Right lobe of liver (tissue), 4 donors: ENCODE results near the gene ENTPD1.

Experiments
- POLR2A ChIP-seq: fragments of 450-650 bp; IDR thresholded peaks from one replicate; pipeline ENCODE4 v1.6.1; 2017; ENCODE audit warnings: antibody characterized with exemption, mild to moderate bottlenecking
- TF ChIP-seq, protein P1 (sequence below), 4 donors: fragments of 200-600 bp in 3 of 4; fragments of 450-650 bp in 1 of 4; IDR thresholded peaks; one replicate each; pipeline versions ENCODE4 v1.5.1 to v1.8.0; 2016 to 2022; ENCODE audit warnings: antibody characterized with exemption in 4 of 4, mild to moderate bottlenecking in 2 of 4
- donor health status: DM: no; HTN: no; CAD: no.
- donor health status: DM: no; HTN: no; CAD: no.
- donor health status: DM: no; HTN: yes; CAD: no.

DNA sequence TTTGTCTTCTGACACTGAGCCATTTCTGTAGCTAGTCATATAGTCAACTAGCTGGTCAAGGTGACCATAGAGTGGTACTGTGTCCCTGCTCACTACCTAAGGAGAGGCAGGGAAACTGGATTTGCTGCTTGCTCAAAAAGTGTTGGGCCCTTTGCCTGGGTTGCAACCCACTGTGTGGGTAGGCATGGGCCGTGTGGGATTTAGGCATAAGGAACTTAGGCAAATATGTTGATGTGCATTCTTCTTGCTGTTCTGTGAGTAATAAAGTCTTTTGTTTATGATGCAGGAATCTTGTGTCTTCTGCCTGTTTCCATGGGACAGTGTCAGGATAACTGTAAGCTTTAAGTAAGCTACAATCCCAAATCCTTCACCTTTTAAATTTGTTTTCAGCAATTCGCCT is 39.1 kb upstream of the ENTPD1 start:
- no peak for TF ChIP-seq POLR2A
- TF ChIP-seq, protein P1, sequence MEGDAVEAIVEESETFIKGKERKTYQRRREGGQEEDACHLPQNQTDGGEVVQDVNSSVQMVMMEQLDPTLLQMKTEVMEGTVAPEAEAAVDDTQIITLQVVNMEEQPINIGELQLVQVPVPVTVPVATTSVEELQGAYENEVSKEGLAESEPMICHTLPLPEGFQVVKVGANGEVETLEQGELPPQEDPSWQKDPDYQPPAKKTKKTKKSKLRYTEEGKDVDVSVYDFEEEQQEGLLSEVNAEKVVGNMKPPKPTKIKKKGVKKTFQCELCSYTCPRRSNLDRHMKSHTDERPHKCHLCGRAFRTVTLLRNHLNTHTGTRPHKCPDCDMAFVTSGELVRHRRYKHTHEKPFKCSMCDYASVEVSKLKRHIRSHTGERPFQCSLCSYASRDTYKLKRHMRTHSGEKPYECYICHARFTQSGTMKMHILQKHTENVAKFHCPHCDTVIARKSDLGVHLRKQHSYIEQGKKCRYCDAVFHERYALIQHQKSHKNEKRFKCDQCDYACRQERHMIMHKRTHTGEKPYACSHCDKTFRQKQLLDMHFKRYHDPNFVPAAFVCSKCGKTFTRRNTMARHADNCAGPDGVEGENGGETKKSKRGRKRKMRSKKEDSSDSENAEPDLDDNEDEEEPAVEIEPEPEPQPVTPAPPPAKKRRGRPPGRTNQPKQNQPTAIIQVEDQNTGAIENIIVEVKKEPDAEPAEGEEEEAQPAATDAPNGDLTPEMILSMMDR (IDR thresholded peaks at IDR 0.05): no peak
